Measurements from ENCODE around the gene MAGEA8. TPM values are rescaled to one million over a fixed set of nuclear protein-coding genes. Genes with fewer than 3 reads are reported as not detected.
"Not testable (repeated sequence)": the region's sequence is repeated elsewhere in the genome, so short reads cannot be mapped to it uniquely, and the experiment has no call there.

MAGEA8 gene, protein sequence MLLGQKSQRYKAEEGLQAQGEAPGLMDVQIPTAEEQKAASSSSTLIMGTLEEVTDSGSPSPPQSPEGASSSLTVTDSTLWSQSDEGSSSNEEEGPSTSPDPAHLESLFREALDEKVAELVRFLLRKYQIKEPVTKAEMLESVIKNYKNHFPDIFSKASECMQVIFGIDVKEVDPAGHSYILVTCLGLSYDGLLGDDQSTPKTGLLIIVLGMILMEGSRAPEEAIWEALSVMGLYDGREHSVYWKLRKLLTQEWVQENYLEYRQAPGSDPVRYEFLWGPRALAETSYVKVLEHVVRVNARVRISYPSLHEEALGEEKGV
- total RNA-seq = not detected

DNA sequence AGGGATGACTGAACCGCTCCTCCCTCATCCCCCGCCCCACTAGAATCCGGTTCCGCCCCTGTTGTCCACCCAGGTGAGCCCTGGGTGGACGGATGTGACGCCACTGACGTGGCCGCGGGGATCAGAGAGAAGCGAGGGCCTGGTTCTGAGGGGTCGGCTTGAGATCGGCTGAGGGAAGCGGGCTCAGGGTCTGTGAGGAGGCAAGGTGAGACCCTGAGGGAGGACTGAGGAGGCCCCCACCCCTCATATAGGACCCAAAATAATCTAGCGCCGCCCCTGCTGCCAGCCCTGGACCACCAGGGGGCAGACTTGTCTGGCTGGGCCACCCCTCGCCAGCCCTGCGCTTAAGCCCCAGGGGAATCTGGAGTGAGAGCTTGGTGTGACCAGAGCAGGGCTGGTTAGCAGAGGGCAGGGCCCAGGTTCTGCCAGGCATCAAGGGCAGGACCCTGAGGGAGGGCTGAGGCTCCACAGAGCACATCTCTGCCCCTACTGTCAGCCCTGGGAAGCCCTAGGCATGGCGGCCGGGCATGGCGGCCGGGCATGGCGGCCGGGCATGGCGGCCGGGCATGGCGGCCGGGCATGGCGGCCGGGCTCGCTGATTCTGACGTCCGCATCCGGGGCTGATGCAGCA lies at the start of gene MAGEA8:
MAGEA8 (plus strand) TSS at position 103 of the 631 bp plus-strand sequence. CDS start 3,090 bp downstream, outside the sequence.
- Histone ChIP-seq H3K4me1 (no peaks in the 10 kb centered on the region), H3K27me3 (no peaks in the 10 kb centered on the region), H3K27ac (no peak within 1 kb of the TSS), H3K36me3 (no peaks in the 10 kb centered on the region), H3K4me3 (no peak within 1 kb of the TSS), H3K9me3 (no peaks in the 10 kb centered on the region)
- DNase-seq (ENCODE audit: low spot score) = no peak
- TF ChIP-seq CTCF (IDR thresholded peaks at IDR 0.05) = no peak

GRCh38 chrX:149831473-149831872 lies 49.5 kb upstream of the MAGEA8 start:
- Histone ChIP-seq H3K4me3 (no peak overlapping the region), H3K27ac (no peak overlapping the region), H3K9me3 (no peaks in the 10 kb centered on the region), H3K4me1 (no peaks in the 10 kb centered on the region), H3K36me3 (no peaks in the 10 kb centered on the region), H3K27me3 (no peaks in the 10 kb centered on the region)
- TF ChIP-seq CTCF (IDR thresholded peaks at IDR 0.05) = no peak
- DNase-seq (ENCODE audit: low spot score) = no peak

GRCh38 chrX:149836728-149837127 lies 44.3 kb upstream of the MAGEA8 start:
- not testable (repeated sequence) for H3K27ac ChIP-seq; H3K36me3 ChIP-seq; H3K27me3 ChIP-seq; H3K4me3 ChIP-seq; H3K9me3 ChIP-seq; DNase-seq (ENCODE audit: low spot score); H3K4me1 ChIP-seq

- H3K9me3 ChIP-seq = no peaks in the 10 kb centered on the region
- H3K27me3 ChIP-seq = no peaks in the 10 kb centered on the region
- TF ChIP-seq CTCF (IDR thresholded peaks at IDR 0.05) = no peak
- H3K4me3 ChIP-seq = no peak overlapping the region
- DNase-seq (ENCODE audit: low spot score) = no peak
- H3K36me3 ChIP-seq = no peaks in the 10 kb centered on the region
- no peaks in the 10 kb centered on the region for H3K4me1 ChIP-seq
- H3K27ac ChIP-seq = no peak overlapping the region
Measured at GRCh38 chrX:149837167-149837566, 43.8 kb upstream of the MAGEA8 start.

DNA sequence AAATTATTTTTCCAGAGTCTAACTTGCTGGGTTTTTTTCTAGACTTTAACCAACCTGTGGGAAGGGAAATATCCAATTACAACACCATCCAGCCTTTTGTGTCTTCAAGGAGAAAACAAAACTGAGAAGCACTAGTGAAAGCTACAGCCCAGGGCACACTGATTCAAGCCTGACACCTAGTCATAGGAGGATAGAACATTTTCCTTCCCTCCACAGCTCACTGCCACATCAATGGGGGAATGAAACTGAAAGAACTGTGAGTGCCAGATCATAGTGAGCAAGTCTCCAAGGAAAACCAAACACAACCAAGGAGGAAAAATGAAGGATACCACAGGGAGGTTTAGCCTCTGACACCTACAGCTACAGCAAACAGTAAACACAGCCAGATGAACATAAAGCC lies 43.3 kb upstream of the MAGEA8 start:
- H3K9me3 ChIP-seq = no peaks in the 10 kb centered on the region
- H3K27ac ChIP-seq = no peak overlapping the region
- no peak overlapping the region for H3K4me3 ChIP-seq
- no peak for DNase-seq (ENCODE audit: low spot score)
- H3K27me3 ChIP-seq = no peaks in the 10 kb centered on the region
- no peaks in the 10 kb centered on the region for H3K36me3 ChIP-seq
- H3K4me1 ChIP-seq = no peaks in the 10 kb centered on the region
- no peak for TF ChIP-seq CTCF (IDR thresholded peaks at IDR 0.05)

DNA sequence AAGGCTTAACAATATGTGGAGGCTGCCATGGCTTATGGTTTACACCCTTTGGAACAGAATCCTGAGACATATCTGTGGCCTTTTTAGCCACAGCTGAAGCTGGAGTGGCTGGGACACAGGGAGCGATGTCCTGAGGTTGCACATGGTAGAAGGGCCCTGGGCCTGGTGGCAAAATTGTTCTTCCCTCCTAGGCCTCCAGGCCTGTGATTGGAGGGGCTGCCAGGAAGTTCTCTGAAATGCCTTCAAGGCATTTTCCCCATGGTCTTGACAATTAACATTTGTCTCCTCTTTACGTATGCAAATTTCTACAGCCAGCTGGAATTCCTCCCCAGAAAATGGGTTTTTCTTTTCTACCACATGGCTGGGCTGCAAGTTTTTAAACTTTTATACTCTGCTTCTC lies 39.1 kb upstream of the MAGEA8 start:
- no peaks in the 10 kb centered on the region for H3K27me3 ChIP-seq
- no peak overlapping the region for H3K4me3 ChIP-seq
- no peak overlapping the region for H3K27ac ChIP-seq
- no peaks in the 10 kb centered on the region for H3K36me3 ChIP-seq
- TF ChIP-seq CTCF (IDR thresholded peaks at IDR 0.05) = no peak
- no peaks in the 10 kb centered on the region for H3K4me1 ChIP-seq
- DNase-seq (ENCODE audit: low spot score) = no peak
- H3K9me3 ChIP-seq = no peaks in the 10 kb centered on the region
